HG03457 (cell line): ENCODE results near the gene WDSUB1.

Experiments
- ATAC-seq: cut with Tn5 transposase; IDR thresholded peaks from one replicate; pipeline ENCODE4 v1.9.1; 2021; ENCODE audit warnings: moderate number of reproducible peaks; ENCODE audit not compliant: unreplicated experiment

Gene WDSUB1

DNA sequence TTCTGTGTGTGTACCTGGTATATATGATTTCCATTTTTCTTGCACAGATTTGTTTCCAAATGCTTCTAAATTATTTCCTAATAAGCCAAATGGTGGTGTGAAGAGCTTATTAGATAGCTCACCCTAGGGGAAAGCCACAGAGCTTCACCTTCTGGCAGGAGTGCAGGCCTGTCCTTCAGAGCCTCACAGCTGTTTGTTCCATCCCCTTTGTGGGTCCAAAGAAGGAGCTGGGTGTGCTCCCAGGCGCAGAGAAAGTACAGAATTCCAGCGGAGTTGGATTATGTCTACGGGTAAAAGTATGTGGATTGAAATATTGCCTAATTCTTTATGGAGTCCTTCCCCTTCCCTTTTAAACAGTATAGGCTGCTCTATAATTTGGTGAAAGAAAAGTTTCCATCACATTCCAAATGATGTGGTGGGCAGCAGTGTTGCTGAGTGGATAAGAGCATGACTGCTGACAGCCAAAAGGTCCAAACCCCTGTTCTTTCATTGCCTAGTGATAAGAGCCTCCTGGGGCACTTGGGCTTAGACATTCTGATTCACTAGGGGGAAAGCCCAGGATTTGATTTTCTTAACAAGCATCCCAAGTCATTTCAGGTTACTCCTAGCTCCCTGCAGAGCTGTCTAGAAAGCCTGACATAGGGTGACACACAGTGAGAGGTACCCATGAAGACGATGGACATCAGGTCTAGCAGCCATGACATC, 86.6 kb downstream of the WDSUB1 start:
- no peak for ATAC-seq

DNA sequence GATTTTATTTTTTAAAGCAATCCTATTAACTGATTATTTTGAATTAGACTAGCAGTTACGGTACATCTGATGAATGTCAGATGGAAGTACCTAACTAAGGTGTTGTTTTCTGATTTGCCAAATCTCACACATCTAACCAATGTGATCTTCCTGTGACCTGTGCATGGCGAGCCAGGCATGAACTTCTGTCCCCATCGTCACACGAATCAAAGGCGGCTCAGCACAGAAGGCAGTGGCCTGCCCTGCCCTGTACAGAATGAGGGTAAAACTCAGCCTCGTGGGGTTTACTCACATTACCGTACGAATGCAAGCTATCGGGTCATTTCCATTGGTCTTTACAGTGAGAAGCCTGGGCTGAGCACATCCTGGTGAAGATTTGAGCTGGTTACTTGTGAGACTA, 87.3 kb downstream of the WDSUB1 start:
- no peak for ATAC-seq

DNA sequence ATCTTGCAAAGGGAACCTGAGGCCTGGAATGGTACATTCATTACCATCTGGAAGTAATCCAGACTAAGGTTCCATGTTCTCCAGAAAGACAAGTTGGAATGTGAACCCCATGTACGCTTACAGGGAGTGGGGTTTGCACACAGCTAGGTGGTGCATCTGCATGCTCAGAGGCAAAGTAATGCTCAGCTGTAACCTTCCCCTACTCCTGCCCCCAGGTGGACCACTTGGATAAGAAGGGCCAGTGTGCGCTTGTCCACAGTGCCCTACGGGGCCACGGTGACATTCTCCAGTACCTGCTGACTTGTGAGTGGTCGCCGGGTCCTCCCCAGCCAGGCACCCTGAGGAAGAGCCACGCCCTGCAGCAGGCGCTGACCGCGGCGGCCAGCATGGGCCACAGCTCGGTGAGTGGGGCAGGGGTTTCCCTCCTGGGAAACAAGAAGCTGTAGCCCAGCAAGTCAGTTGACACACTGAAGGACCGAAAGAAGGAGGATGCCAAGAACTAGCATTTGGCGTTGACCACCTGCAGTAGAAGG, 90.0 kb downstream of the WDSUB1 start:
- ATAC-seq, result no peak

DNA sequence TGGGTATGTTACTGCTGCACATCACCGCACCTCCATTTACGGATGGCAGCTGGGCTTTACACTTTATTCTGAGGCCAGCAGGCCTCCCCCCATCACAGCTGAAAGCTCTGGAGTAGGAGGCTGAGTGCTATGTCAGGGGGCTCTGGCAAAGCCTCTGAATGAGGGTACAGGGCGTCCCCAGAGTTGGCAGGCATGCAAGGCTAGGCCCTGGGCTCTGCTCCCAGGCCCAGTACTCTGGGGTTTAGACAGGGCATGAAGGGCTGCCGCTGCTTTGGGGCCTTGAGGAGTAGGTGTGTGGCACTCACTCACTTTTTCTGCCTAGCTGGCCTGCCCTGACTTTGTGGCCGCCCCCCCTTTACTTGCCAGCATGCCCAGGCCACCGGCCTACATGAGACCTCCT, 90.8 kb downstream of the WDSUB1 start:
- ATAC-seq, result no peak

DNA sequence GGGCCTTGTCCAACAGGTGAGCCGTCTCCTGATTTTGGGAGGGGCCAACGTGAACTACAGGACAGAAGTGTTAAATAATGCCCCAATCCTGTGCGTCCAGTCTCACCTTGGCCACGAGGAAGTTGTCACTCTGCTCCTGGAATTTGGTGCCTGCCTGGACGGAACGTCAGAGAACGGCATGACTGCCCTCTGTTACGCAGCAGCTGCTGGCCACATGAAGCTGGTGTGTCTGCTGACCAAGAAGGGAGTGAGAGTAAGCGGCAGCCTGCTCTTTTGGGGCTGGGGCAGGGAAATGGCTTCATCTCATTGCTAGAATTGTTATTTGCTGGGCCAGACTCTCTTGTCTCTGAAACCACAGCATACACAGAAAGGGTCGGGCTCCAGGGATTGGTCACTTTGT, 92.3 kb downstream of the WDSUB1 start:
- no peak for ATAC-seq

DNA sequence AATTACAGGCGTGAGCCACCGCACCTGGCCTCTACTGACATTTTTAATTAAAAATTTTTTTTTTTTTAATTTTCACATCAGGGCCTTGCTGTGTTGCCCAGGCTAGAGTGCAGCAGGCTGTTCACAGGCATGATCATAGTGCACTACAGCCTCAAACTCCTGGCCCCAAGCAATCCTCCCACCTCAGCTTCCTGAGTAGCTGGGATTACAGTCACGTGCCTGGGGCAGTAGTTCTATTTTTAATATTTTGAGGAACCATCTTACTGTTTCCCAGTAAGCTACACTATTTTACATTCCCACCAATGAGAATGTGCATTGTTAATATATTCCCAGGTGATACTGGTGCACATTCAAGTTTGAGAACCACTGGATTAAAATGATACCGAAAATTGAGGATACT, 92.7 kb downstream of the WDSUB1 start:
- no peak for ATAC-seq

DNA sequence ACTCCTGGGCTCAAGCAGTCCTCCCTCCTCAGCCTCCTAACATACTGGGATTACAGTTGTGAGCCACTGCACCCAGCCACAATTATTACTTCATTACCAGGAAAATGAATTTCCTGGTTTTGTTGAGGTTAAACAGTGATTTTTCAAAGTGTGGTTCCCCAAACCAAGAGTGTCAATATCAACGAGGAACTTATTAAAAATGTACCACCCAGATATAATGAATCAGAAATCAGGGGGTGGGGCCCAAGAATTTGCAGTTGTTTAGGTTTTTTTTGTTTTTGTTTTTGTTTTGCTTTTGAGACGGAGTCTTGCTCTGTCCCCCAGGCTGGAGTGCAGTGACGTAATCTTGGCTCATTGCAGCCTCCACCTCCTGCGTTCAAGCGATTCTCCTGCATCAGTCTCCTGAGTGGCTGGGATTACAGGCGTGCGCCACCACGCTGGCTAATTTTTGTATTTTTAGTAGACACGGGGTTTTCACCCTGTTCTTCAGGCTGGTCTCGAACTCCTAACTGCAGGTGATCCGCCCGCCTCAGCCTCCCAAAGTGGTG, 94.1 kb downstream of the WDSUB1 start:
- no peak for ATAC-seq

DNA sequence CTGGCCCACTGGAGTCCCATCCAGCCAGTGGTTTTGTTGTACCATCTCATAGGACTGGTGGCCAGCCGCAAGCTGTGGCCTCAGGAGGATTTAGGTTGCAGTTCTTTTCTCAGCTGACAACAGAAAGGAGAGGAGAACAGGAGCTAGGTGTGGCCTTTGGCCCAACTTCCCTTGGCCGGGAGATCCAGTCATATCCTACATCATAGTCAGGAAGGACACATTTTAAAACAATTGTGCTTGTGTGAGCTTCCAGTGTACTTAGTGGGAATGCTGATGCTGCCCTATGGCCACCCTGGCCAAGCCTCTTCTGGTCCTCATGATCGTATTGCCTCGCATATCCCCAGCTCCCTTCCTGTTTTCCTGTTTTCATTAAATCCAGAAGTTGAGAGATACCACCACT, 98.1 kb downstream of the WDSUB1 start:
- no peak for ATAC-seq

DNA sequence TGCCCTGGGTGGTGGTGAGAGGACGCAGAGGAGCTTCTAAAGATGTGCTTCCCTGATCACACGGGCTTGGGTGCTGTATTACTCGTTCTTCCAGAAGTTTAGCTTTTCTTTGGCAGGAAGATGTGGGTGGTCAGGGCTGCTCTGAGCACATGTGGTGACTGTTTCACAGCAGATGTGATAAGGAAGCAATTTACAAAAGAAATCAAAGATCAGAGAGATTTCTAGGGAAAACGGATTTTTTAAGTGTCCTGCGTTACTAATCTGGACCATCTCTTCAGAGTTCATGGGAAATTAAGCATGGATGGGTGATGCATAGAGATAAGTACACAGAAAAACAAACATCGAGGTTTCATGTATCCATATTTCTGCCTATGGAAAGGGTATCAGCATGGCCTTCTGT, 99.4 kb downstream of the WDSUB1 start:
- ATAC-seq, result no peak

DNA sequence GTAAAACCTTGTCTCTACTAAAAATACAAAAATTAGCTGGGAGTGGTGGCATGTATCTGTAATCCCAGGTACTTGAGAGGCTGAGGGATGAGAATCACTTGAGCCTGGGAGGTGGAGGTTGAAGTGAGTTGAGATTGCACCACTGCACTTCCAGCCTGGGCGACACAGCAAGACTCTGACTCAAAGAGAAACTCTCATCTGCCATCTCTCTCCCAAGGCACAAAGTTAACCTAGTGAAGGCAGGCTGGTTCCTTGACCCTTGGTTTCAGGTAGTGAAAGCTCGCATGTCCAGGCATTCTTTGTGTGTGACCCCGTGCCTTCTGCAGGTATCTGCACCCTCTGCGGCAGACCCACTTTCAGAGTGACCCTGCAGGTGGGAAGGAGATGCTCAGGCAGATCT, 100.0 kb downstream of the WDSUB1 start:
- no peak for ATAC-seq
